ENCODE results near the gene C2CD4A. TPM values are rescaled to one million over a fixed set of nuclear protein-coding genes. Genes with fewer than 3 reads are reported as not detected.

Gene C2CD4A
- total RNA-seq, 6 donors from 2014 or later: 0.15 to 0.33 (median 0.24) TPM; not detected in 3

DNA sequence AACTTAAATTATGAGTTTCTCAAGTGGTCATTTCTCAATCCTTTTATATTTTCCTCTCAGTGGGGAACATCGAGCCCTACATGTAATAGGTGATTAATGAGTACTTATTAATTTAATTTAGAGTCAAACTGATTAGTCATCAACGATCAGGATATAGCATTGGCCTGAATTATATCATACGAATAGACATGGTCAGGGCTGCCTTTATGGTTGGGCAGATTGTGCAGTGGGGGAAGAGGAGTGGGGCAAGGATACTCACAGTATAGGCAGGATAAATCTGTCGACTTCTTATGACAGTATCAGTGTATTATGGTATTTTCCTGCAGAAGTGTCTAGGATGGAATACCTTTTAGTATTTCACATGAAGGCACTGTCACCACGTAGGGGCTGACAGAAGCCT is 27.0 kb downstream of the C2CD4A start:
- no peak for ATAC-seq (ENCODE audit: low FRiP score in 2 of 2)
- 79 to 81% methylated on average over 5 of the region's 5 CpGs for WGBS, 2 donors
- TF ChIP-seq, protein P1, sequence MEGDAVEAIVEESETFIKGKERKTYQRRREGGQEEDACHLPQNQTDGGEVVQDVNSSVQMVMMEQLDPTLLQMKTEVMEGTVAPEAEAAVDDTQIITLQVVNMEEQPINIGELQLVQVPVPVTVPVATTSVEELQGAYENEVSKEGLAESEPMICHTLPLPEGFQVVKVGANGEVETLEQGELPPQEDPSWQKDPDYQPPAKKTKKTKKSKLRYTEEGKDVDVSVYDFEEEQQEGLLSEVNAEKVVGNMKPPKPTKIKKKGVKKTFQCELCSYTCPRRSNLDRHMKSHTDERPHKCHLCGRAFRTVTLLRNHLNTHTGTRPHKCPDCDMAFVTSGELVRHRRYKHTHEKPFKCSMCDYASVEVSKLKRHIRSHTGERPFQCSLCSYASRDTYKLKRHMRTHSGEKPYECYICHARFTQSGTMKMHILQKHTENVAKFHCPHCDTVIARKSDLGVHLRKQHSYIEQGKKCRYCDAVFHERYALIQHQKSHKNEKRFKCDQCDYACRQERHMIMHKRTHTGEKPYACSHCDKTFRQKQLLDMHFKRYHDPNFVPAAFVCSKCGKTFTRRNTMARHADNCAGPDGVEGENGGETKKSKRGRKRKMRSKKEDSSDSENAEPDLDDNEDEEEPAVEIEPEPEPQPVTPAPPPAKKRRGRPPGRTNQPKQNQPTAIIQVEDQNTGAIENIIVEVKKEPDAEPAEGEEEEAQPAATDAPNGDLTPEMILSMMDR (IDR thresholded peaks at IDR 0.05): no peak
- Histone ChIP-seq H3K36me3 (no peaks in the 10 kb centered on the region), H3K27ac (no peak overlapping the region), H3K4me3 (no peak overlapping the region), H3K27me3 (no peaks in the 10 kb centered on the region), H3K4me1 (no peaks in the 10 kb centered on the region), H3K9me3 (no peaks in the 10 kb centered on the region)
- DNase-seq: no peak

DNA sequence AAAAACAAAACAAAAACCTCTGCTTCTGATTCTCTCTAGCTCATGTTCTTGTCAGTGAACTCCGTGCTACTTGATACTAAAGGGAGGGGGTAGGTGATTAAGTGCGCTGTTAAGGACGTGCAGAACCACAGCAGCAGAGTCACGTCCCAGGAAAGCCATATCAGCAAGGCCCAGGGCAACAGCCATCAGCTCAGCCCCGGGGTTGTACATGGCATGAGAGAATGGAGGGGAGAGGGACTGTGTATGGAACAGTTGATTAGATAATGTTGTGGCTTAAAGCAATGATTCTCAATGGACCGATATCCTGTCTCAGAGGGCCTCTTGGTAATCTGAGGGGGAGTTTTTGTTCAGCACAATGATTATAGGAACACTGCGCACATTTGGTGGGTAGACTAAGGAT is 27.6 kb downstream of the C2CD4A start:
- Histone ChIP-seq H3K4me3 (no peak overlapping the region), H3K27me3 (no peaks in the 10 kb centered on the region), H3K4me1 (no peaks in the 10 kb centered on the region), H3K27ac (no peak overlapping the region), H3K36me3 (no peaks in the 10 kb centered on the region), H3K9me3 (no peaks in the 10 kb centered on the region)
- DNase-seq: no peak
- ATAC-seq (ENCODE audit: low FRiP score in 2 of 2): no peak
- 79 to 81% methylated on average over 7 of the region's 7 CpGs for WGBS, 2 donors
- TF ChIP-seq POLR2AphosphoS5 (IDR thresholded peaks at IDR 0.05) (no peak), POLR2A (IDR thresholded peaks at IDR 0.05) (no peak), EP300 (IDR thresholded peaks at IDR 0.05) (no peak)
- TF ChIP-seq, protein P1 (IDR thresholded peaks at IDR 0.05): no peak

DNA sequence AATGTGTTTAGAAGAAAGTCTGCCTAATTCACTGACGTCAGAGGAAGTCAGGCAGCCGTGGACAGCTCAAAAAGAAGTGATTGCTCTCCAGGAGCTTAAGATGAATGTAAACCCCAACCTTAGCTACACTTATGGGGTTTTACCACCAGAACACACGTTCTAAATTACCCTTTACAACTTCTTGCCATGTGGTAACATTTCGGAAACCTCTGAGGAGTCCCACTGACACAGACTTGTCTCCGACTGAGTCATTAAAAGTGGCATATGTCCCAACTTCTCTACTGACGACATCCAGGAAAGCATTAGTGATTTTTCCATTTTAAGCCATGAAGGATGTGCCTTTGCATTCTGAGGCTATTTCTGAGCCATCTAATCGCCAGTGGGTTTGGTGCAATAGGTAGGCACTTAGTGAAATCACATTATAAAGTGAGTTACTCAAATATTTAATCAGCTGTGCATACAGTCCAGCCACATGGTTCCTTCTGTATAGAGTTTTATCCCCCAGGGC is 32.4 kb downstream of the C2CD4A start:
- Histone ChIP-seq H3K4me1 (no peaks in the 10 kb centered on the region), H3K27me3 (no peaks in the 10 kb centered on the region), H3K9me3 (no peaks in the 10 kb centered on the region), H3K4me3 (no peak overlapping the region), H3K36me3 (no peaks in the 10 kb centered on the region), H3K27ac (no peak overlapping the region)
- DNase-seq (no peak), ATAC-seq (ENCODE audit: low FRiP score in 2 of 2) (peak in 1 of 2 donors; percentile 60)
- WGBS, 2 donors: 32 to 41% methylated on average over 7 of the region's 7 CpGs
- no peak for TF ChIP-seq POLR2AphosphoS5 (IDR thresholded peaks at IDR 0.05)
- TF ChIP-seq POLR2A (IDR thresholded peaks at IDR 0.05): no peak
- TF ChIP-seq EP300 (IDR thresholded peaks at IDR 0.05): no peak
- TF ChIP-seq, protein P1 (IDR thresholded peaks at IDR 0.05): no peak

DNA sequence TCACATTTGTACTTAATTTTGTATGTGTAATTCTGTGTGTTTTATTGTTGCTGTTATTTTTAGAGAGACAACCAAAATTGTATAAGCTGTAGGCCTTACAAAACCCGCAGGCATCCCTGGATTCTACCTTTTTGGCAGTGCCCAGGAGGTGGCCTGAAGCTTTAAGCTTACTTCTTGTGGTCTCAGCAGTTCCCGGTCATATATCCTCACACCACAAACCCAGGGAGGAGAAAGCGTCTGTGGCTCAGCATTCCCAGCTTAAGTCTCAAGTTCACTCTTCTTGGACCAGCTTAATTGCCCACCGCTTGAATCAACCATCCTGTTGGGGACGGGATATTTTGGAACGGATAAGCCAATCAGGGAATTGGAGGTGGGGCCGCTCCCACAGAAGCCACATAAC is 36.7 kb downstream of the C2CD4A start:
- Histone ChIP-seq H3K27ac (no peak overlapping the region), H3K4me3 (no peak overlapping the region), H3K4me1 (no peaks in the 10 kb centered on the region), H3K36me3 (no peaks in the 10 kb centered on the region), H3K9me3 (no peaks in the 10 kb centered on the region), H3K27me3 (no peaks in the 10 kb centered on the region)
- no peak for ATAC-seq (ENCODE audit: low FRiP score in 2 of 2)
- TF ChIP-seq, protein P1 (IDR thresholded peaks at IDR 0.05): no peak
- TF ChIP-seq EP300 (IDR thresholded peaks at IDR 0.05): no peak
- no peak for TF ChIP-seq POLR2A (IDR thresholded peaks at IDR 0.05)
- no peak for TF ChIP-seq POLR2AphosphoS5 (IDR thresholded peaks at IDR 0.05)
- 92 to 93% methylated on average over 7 of the region's 7 CpGs for WGBS, 2 donors
- no peak for DNase-seq

DNA sequence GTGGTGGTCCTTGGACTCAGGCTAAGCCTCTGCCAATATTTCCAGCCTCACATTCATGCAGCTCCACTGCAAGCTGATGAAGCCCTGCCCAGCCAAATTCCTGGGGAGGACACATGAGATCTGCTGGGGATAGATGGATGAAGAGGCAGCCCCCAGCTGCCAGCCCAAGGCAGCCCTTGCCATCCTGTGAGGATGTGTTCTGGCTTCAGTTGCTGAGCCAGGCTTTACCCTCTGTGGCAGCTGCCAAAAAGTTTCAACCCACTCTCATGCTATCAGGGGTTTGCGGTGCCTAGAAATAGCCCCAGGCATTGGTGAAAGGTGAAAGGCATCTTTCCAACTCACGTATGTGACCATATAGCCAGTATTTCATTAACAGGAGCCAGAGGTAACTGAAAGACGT is 37.6 kb downstream of the C2CD4A start:
- Histone ChIP-seq H3K9me3 (no peaks in the 10 kb centered on the region), H3K4me1 (no peaks in the 10 kb centered on the region), H3K36me3 (no peaks in the 10 kb centered on the region), H3K27me3 (no peaks in the 10 kb centered on the region), H3K4me3 (no peak overlapping the region), H3K27ac (no peak overlapping the region)
- ATAC-seq (ENCODE audit: low FRiP score in 2 of 2) (no peak), DNase-seq (no peak)
- TF ChIP-seq, protein P1 (IDR thresholded peaks at IDR 0.05): no peak
- TF ChIP-seq POLR2AphosphoS5 (IDR thresholded peaks at IDR 0.05) (no peak), POLR2A (IDR thresholded peaks at IDR 0.05) (no peak), EP300 (IDR thresholded peaks at IDR 0.05) (no peak)
- WGBS, 2 donors: 57 to 84% methylated on average over 3 of the region's 3 CpGs
